Nephron (organoid): ENCODE results near the gene LRRC28.

Experiments
- H3K27ac Mint-ChIP-seq, 3 experiments: 2 replicates each; pipeline ENCODE4 v1.8.0; 2020; ENCODE audit warnings: mixed read lengths in 3 of 3, mild to moderate bottlenecking in 2 of 3, moderate library complexity in 1 of 3
- H3K27me3 Mint-ChIP-seq: 2 replicates; pipeline ENCODE4 v1.8.0; 2021; ENCODE audit warnings: low read depth, mild to moderate bottlenecking, moderate library complexity, mixed read lengths
- H3K36me3 Mint-ChIP-seq: 2 replicates; pipeline ENCODE4 v1.8.0; 2020; ENCODE audit warnings: low read depth, mixed read lengths
- H3K4me1 Mint-ChIP-seq: 2 replicates; pipeline ENCODE4 v1.8.0; 2020; ENCODE audit warnings: mixed read lengths
- H3K4me3 Mint-ChIP-seq, 3 experiments: 2 replicates each; pipeline ENCODE4 v1.8.0; 2020; ENCODE audit warnings: mild to moderate bottlenecking in 3 of 3, mixed read lengths in 3 of 3, moderate library complexity in 2 of 3
- H3K9me3 Mint-ChIP-seq: 2 replicates; pipeline ENCODE4 v1.8.0; 2020; ENCODE audit warnings: mixed read lengths
- TF ChIP-seq, protein P1 (sequence below), 3 experiments: fragments of 200-600 bp; sonication (generic); IDR thresholded peaks; one replicate each; pipeline ENCODE4 v1.5.0; 2021; ENCODE audit warnings: antibody characterized with exemption in 3 of 3; ENCODE audit not compliant: unreplicated experiment in 3 of 3

The LRRC28 gene

DNA sequence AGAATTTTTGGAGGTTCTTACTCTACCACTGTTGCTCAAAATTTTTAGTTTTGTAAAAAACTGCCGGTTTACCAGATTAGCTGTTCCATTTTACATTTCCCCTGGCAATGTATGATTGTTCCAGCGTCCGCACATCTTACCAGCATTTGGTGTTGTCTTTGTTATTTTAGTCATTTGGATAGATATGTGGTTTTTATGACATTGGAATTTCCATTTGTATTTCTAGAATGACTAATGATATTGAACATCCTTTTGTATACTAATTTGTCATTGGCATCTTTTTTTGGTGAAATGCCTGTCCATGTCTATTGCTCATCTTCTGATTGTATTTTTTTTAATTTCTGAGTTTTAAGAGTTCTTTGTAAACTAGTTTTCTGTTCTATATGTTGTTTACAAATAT lies 28.5 kb downstream of the LRRC28 start:
- Mint-ChIP-seq H3K9me3 (no peaks in the 10 kb centered on the region), H3K36me3 (peaks cover 20% of the 10 kb centered on the region), H3K27me3 (no peaks in the 10 kb centered on the region), H3K4me3 (no peak overlapping the region), H3K4me1 (no peaks in the 10 kb centered on the region), H3K27ac (no peak overlapping the region)
- TF ChIP-seq, protein P1, sequence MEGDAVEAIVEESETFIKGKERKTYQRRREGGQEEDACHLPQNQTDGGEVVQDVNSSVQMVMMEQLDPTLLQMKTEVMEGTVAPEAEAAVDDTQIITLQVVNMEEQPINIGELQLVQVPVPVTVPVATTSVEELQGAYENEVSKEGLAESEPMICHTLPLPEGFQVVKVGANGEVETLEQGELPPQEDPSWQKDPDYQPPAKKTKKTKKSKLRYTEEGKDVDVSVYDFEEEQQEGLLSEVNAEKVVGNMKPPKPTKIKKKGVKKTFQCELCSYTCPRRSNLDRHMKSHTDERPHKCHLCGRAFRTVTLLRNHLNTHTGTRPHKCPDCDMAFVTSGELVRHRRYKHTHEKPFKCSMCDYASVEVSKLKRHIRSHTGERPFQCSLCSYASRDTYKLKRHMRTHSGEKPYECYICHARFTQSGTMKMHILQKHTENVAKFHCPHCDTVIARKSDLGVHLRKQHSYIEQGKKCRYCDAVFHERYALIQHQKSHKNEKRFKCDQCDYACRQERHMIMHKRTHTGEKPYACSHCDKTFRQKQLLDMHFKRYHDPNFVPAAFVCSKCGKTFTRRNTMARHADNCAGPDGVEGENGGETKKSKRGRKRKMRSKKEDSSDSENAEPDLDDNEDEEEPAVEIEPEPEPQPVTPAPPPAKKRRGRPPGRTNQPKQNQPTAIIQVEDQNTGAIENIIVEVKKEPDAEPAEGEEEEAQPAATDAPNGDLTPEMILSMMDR (IDR thresholded peaks at IDR 0.05; ENCODE audit: unreplicated experiment in 3 of 3) = no peak

DNA sequence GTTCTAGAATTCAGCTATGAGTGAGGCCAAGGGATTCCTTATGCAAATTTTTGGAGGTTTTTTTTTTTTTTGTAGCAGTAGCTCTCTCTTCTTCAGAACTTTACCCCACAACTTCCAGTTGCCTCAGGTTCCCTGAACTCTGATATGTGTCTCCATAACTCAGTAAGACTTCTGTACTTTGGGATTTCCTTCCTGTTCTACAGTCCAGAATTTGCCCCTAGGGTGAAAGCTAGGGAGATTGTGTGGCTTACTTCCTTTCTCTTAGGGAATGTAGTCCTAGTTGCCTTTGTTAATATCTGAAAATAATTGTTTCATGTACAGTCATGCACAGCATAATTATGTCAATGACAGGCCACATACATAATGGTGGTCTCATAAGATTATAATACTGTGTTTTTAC lies 30.8 kb downstream of the LRRC28 start:
- H3K27ac Mint-ChIP-seq = no peak overlapping the region
- TF ChIP-seq, protein P1 (IDR thresholded peaks at IDR 0.05; ENCODE audit: unreplicated experiment in 3 of 3) = no peak
- H3K4me1 Mint-ChIP-seq = no peaks in the 10 kb centered on the region
- H3K27me3 Mint-ChIP-seq = no peaks in the 10 kb centered on the region
- H3K36me3 Mint-ChIP-seq = peaks cover 20% of the 10 kb centered on the region
- H3K4me3 Mint-ChIP-seq = no peak overlapping the region
- H3K9me3 Mint-ChIP-seq = no peaks in the 10 kb centered on the region

DNA sequence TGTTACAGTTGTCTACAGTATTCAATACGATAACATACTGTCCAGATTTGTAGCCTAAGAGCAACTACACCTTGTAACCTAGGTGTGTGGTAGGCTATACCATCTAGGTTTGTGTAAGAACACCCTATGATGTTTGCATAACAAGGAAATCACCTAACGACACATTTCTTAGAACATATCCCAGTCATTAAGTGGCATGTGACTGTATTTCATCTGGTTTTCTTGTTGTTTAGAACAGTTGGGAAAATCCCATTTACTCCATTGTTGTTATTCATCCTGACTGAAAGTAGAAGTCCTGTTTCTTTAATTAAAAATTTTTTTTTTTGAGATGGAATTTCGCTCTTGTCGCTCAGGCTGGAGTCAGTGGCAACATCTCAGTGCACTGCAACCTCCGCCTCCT lies 31.3 kb downstream of the LRRC28 start:
- Mint-ChIP-seq H3K27me3 (no peaks in the 10 kb centered on the region), H3K4me1 (no peaks in the 10 kb centered on the region), H3K9me3 (no peaks in the 10 kb centered on the region), H3K4me3 (no peak overlapping the region), H3K36me3 (peaks cover 20% of the 10 kb centered on the region), H3K27ac (no peak overlapping the region)
- TF ChIP-seq, protein P1 (IDR thresholded peaks at IDR 0.05; ENCODE audit: unreplicated experiment in 3 of 3) = no peak

DNA sequence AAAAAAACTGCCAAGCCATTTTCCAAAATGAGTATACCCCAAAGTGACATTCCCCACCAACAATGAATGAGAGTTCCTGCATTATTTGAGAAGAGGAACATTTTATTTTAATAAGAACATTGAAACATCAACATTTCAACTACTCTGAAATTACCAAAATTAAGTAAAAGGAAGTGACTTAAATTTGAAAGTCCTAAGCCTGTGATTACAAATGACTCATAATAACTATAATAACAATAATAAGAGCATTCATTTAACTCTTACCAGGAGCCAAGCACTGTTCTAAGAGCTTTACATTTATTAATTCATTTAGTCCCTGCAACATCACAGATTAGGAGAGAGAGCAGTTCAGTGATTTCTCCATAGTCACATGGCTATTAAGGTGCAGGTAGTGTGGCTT lies 32.4 kb downstream of the LRRC28 start:
- TF ChIP-seq, protein P1 (IDR thresholded peaks at IDR 0.05; ENCODE audit: unreplicated experiment in 3 of 3) = no peak
- Mint-ChIP-seq H3K27ac (no peak overlapping the region), H3K4me3 (no peak overlapping the region), H3K36me3 (peaks cover 19% of the 10 kb centered on the region), H3K27me3 (no peaks in the 10 kb centered on the region), H3K9me3 (no peaks in the 10 kb centered on the region), H3K4me1 (no peaks in the 10 kb centered on the region)

DNA sequence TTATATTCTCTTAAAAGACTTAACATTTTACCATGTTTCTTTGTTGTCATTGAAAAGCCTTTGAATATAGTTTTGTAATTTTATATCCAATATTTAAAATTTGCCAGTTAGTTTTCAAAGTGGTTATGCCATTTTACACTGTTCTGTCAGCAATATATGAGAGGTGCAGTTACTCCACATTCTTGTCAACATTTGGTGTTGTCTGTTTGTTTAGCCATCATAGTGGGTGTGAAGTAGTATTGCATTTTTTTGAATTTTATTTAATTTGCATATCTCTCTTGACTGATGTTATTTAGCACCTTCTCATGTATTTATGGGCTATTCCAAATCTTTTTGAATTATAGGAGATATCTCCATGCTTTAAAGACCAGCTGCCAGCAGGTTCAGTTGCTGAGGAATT lies 40.4 kb downstream of the LRRC28 start:
- H3K9me3 Mint-ChIP-seq = peaks cover 17% of the 10 kb centered on the region
- H3K36me3 Mint-ChIP-seq = peaks cover 55% of the 10 kb centered on the region
- no peaks in the 10 kb centered on the region for H3K4me1 Mint-ChIP-seq
- TF ChIP-seq, protein P1 (IDR thresholded peaks at IDR 0.05; ENCODE audit: unreplicated experiment in 3 of 3) = no peak
- H3K27me3 Mint-ChIP-seq = no peaks in the 10 kb centered on the region
- H3K4me3 Mint-ChIP-seq = no peak overlapping the region
- no peak overlapping the region for H3K27ac Mint-ChIP-seq

DNA sequence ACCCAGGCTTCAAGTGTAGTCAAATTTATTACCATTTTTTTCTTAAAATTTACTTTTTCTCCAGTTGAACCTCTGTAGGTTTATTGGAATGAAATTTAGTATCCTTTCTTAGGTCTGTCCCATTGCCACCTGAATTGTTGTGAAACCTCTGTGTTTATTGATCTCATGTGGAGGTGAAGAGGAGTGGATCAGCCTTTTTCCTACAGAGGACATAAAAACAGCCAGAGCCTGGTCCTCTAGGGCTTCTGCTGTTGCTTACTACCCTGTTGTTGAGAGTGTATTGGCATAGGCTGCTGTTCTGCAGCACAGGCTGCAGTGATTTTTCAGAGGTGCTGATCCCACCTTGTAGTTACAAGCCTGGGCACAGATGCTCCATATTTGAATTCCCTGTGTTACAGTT lies 44.6 kb downstream of the LRRC28 start:
- Mint-ChIP-seq H3K4me1 (peaks cover 7% of the 10 kb centered on the region), H3K4me3 (no peak overlapping the region), H3K9me3 (peaks cover 17% of the 10 kb centered on the region), H3K27me3 (no peaks in the 10 kb centered on the region), H3K27ac (no peak overlapping the region), H3K36me3 (peaks cover 50% of the 10 kb centered on the region)
- TF ChIP-seq, protein P1 (IDR thresholded peaks at IDR 0.05; ENCODE audit: unreplicated experiment in 3 of 3) = no peak
